ENCODE data around the gene GPR78.

GRCh38 chr4:8586246-8586645 is 6.1 kb downstream of the GPR78 start:
- no peak for TF ChIP-seq POLR2A (IDR thresholded peaks at IDR 0.05)
- no peak for TF ChIP-seq CTCF (IDR thresholded peaks at IDR 0.05)
- TF ChIP-seq POLR2AphosphoS5 (IDR thresholded peaks at IDR 0.05), result no peak

Data from prostate gland (tissue), 2 donors.